Loucy (cell line): ENCODE measurements around the gene AKR1B15.
"Not testable (repeated sequence)": the region's sequence is repeated elsewhere in the genome, so short reads cannot be mapped to it uniquely, and the experiment has no call there.

ENCODE experiments used
- H2AFZ ChIP-seq: fragments of 200-600 bp; sonication (generic); 2 replicates; pipeline ENCODE4 v1.6.0; 2016; ENCODE audit warnings: antibody characterized with exemption, mild to moderate bottlenecking, low read length, moderate library complexity
- H3F3A ChIP-seq: fragments of 200-600 bp; 2 replicates; pipeline ENCODE4 v1.6.0; 2016; ENCODE audit warnings: antibody characterized with exemption, low read depth, mild to moderate bottlenecking
- H3K27me3 ChIP-seq: fragments of 200-600 bp; sonication (generic); 2 replicates; pipeline ENCODE4 v1.6.1; 2014; ENCODE audit warnings: low read length, mild to moderate bottlenecking; ENCODE audit not compliant: insufficient read depth, poor library complexity, severe bottlenecking
- H3K36me3 ChIP-seq: fragments of 200-600 bp; sonication (generic); 2 replicates; pipeline ENCODE4 v1.6.1; 2016; ENCODE audit warnings: low read length; ENCODE audit not compliant: insufficient read depth
- H3K4me1 ChIP-seq: fragments of 200-600 bp; sonication (generic); 2 replicates; pipeline ENCODE4 v1.5.1; 2014; ENCODE audit warnings: low read length, mild to moderate bottlenecking; ENCODE audit not compliant: insufficient read depth, poor library complexity, severe bottlenecking
- H3K4me2 ChIP-seq: fragments of 200-600 bp; sonication (generic); 2 replicates; pipeline ENCODE4 v1.6.0; 2014; ENCODE audit warnings: antibody characterized with exemption, low read length, low read depth, mild to moderate bottlenecking; ENCODE audit not compliant: poor library complexity, severe bottlenecking
- H3K4me3 ChIP-seq: fragments of 200-600 bp; sonication (generic); 2 replicates; pipeline ENCODE4 v1.5.1; 2014; ENCODE audit warnings: low read length, mild to moderate bottlenecking, mixed read lengths; ENCODE audit not compliant: poor library complexity, severe bottlenecking
- H3K79me2 ChIP-seq: fragments of 200-600 bp; sonication (generic); 2 replicates; pipeline ENCODE4 v1.6.1; 2014; ENCODE audit warnings: low read length; ENCODE audit not compliant: insufficient read depth
- H3K9ac ChIP-seq: fragments of 200-600 bp; sonication (generic); 2 replicates; pipeline ENCODE4 v1.6.0; 2014; ENCODE audit warnings: mild to moderate bottlenecking, low read depth, low read length, moderate library complexity; ENCODE audit not compliant: poor library complexity, severe bottlenecking
- H3K9me2 ChIP-seq: fragments of 200-600 bp; sonication (generic); replicated peaks from 2 replicates; pipeline ENCODE4 v1.6.1; 2016; ENCODE audit warnings: low read depth, low read length, mixed read lengths
- H3K9me3 ChIP-seq: fragments of 200-600 bp; sonication (generic); 2 replicates; pipeline ENCODE4 v1.6.1; 2014; ENCODE audit warnings: mild to moderate bottlenecking, antibody characterized with exemption, low read length, low read depth; ENCODE audit not compliant: insufficient read depth
- H4K20me1 ChIP-seq: fragments of 200-600 bp; sonication (generic); 2 replicates; pipeline ENCODE4 v1.6.0; 2014; ENCODE audit warnings: antibody characterized with exemption, low read length, mild to moderate bottlenecking; ENCODE audit not compliant: insufficient read depth, poor library complexity, severe bottlenecking
- CTCF ChIP-seq: fragments of 200-600 bp; sonication (generic); conservative IDR thresholded peaks from 2 replicates; pipeline ENCODE4 v1.5.1; 2014; ENCODE audit warnings: mild to moderate bottlenecking, antibody characterized with exemption, low read length
- EZH2phosphoT487 ChIP-seq: fragments of 200-600 bp; IDR thresholded peaks from 2 replicates; pipeline ENCODE4 v1.6.1; 2018; ENCODE audit warnings: antibody characterized with exemption, mild to moderate bottlenecking, moderate library complexity, borderline replicate concordance

AKR1B15 gene

DNA sequence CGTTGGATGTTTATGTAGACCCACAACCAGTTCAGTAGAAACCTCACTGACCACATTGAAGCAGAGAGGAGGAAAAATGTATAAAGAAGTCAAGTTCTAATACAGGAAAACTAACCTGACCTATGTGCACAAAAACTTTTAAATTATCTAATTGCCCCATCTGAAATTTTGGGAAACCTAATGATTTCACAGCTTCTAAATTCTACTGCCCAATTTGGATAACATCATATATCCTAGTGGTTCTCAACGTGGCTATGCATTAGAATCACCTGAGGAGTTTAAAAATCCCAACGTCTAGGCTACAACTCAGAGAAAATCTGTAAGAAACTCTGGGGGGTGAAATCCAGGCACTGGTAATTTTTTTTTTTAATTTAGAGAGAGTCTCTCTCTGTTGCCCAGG, 14.3 kb upstream of the AKR1B15 start:
- H3K79me2 ChIP-seq, result no peaks in the 10 kb centered on the region
- no peak overlapping the region for H3K4me2 ChIP-seq
- no peaks in the 10 kb centered on the region for H3K9me2 ChIP-seq
- H3K36me3 ChIP-seq, result no peaks in the 10 kb centered on the region
- H4K20me1 ChIP-seq, result no peaks in the 10 kb centered on the region
- no peak overlapping the region for H3K4me3 ChIP-seq
- no peak overlapping the region for H3K9ac ChIP-seq
- no peaks in the 10 kb centered on the region for H3F3A ChIP-seq
- no peaks in the 10 kb centered on the region for H3K9me3 ChIP-seq
- H3K27me3 ChIP-seq, result no peaks in the 10 kb centered on the region
- H3K4me1 ChIP-seq, result no peaks in the 10 kb centered on the region
- H2AFZ ChIP-seq, result no peak overlapping the region
- TF ChIP-seq EZH2phosphoT487 (no peak), CTCF (no peak)

DNA sequence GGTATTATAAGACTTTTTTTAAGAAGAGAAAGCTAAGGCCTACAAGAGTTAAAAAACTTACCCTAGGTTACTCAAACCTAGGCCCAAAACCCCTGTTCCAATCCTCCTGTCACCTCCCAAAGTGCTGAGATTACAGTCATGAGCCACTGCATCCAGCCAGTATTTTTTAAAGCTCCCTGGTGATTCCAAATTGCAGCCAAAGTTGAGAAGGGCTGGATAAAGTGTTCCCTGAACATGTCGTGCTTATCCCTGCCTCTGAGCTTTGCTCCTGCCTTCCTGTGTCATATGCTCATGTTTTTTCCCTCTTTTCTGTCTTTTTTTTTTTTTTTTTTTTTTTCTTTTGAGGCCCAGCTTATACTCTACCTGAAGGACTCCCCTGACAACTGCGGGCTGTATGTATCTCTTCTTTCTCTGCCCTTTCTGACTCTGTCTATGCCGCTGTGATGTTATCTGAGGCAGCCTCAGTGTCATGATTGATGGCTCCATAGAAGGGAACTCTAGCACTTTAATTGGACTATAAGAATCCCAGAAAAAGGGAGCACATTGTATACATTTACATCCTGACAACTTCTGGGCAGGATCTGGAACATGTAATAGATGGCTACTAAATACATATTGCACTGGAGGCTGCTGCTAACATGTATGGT, 13.5 kb upstream of the AKR1B15 start:
- Histone ChIP-seq H2AFZ (no peak overlapping the region), H3K4me1 (no peaks in the 10 kb centered on the region), H3K79me2 (no peaks in the 10 kb centered on the region), H3K9me3 (no peaks in the 10 kb centered on the region), H3K36me3 (no peaks in the 10 kb centered on the region), H4K20me1 (no peaks in the 10 kb centered on the region), H3K4me3 (no peak overlapping the region), H3K4me2 (no peak overlapping the region), H3K27me3 (no peaks in the 10 kb centered on the region), H3K9me2 (no peaks in the 10 kb centered on the region), H3F3A (no peaks in the 10 kb centered on the region), H3K9ac (no peak overlapping the region)
- no peak for TF ChIP-seq CTCF
- no peak for TF ChIP-seq EZH2phosphoT487

DNA sequence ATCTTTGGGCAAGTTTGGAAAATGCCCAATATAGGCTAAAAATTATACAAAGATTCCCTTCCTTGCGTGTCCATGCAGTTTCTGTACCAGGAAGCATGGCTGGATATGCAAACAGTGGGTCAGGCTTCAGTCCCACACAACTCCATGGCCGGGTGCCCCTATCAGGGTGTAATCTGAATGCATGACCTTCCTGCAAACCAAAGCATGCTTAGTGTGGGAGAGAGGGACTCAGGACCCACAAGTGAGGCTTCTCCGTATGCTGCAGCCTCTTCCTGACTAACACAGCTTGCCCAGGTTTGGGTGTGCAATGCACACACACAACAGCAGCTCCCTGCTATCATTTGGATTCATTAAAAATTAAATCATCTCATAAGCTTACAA, 13.0 kb upstream of the AKR1B15 start:
- TF ChIP-seq CTCF (no peak), EZH2phosphoT487 (no peak)
- Histone ChIP-seq H3K79me2 (no peaks in the 10 kb centered on the region), H3K4me3 (no peak overlapping the region), H3K4me1 (no peaks in the 10 kb centered on the region), H3K9me3 (no peaks in the 10 kb centered on the region), H3K36me3 (no peaks in the 10 kb centered on the region), H3K27me3 (peaks cover under 1% of the 10 kb centered on the region), H3K9ac (no peak overlapping the region), H3K9me2 (no peaks in the 10 kb centered on the region), H2AFZ (no peak overlapping the region), H3F3A (no peaks in the 10 kb centered on the region), H3K4me2 (no peak overlapping the region), H4K20me1 (no peaks in the 10 kb centered on the region)

- H2AFZ ChIP-seq, H3K79me2 ChIP-seq, H3F3A ChIP-seq, H3K9ac ChIP-seq, H3K27me3 ChIP-seq, H3K9me2 ChIP-seq, H3K36me3 ChIP-seq, H4K20me1 ChIP-seq, H3K4me2 ChIP-seq, H3K4me1 ChIP-seq, H3K4me3 ChIP-seq, H3K9me3 ChIP-seq: not testable (repeated sequence)
These were observed 12.4 kb upstream of the AKR1B15 start for GRCh38 chr7:134536558-134536957.

DNA sequence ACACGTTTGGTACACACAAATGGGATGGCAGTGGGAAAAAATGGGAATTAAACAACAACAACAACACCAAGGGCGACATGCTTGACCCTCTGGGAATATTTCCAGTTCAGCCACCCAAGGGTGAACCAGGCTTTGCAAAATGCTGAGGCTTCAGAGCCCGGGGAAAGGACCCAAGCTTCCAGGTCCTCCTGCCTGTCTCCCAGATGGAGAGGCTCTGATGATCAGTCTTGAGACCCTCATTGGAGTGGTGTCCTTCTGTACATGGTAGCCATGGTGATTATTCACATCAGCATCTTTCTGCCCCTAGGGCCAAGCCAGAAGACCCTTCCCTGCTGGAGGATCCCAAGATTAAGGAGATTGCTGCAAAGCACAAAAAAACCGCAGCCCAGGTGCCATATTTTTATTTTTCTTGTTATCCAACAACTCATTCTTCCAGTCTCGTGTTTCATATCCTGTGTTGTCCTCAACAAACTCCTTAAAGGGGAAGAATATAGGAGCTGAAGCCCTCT, 11.6 kb upstream of the AKR1B15 start:
- H4K20me1 ChIP-seq, H3K9ac ChIP-seq, H2AFZ ChIP-seq, H3F3A ChIP-seq, H3K27me3 ChIP-seq, H3K36me3 ChIP-seq, H3K9me2 ChIP-seq, H3K79me2 ChIP-seq, H3K4me1 ChIP-seq, H3K9me3 ChIP-seq, H3K4me3 ChIP-seq, H3K4me2 ChIP-seq: not testable (repeated sequence)
